ENCODE measurements around the gene RBKS. TPM values are rescaled to one million over a fixed set of nuclear protein-coding genes. Genes with fewer than 3 reads are reported as not detected.

The RBKS gene
- total RNA-seq, 1 experiment from 2014 or later = 9.2 TPM

DNA sequence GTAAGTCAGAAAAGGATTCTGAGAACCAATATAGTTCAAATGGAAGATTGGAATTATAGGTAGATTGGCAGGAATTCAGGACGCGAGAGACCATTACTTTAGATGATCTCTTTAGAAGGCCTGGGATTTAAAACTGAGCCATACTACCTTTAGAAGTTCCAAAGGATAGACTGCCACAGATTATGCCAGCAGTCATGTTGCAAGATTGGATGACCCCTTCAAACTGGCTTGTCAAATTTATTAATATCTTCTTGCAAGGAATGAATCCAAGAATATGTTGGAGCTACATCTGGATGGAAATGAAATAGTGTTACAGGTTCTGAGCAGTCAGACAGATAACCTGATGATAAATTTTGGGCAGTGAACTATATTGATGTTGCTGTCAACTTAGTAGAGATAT is 22.3 kb upstream of the RBKS start:
- Mint-ChIP-seq H3K27ac (ENCODE audit: low read depth, unreplicated experiment) (no peak overlapping the region), H3K9me3 (ENCODE audit: unreplicated experiment) (no peaks in the 10 kb centered on the region), H3K4me3 (ENCODE audit: unreplicated experiment) (no peak overlapping the region), H3K27me3 (ENCODE audit: insufficient read depth, unreplicated experiment) (no peaks in the 10 kb centered on the region), H3K36me3 (ENCODE audit: insufficient read depth, unreplicated experiment) (peaks cover 10% of the 10 kb centered on the region), H3K4me1 (ENCODE audit: insufficient read depth, unreplicated experiment) (peaks cover 6% of the 10 kb centered on the region)
- TF ChIP-seq, protein P1, sequence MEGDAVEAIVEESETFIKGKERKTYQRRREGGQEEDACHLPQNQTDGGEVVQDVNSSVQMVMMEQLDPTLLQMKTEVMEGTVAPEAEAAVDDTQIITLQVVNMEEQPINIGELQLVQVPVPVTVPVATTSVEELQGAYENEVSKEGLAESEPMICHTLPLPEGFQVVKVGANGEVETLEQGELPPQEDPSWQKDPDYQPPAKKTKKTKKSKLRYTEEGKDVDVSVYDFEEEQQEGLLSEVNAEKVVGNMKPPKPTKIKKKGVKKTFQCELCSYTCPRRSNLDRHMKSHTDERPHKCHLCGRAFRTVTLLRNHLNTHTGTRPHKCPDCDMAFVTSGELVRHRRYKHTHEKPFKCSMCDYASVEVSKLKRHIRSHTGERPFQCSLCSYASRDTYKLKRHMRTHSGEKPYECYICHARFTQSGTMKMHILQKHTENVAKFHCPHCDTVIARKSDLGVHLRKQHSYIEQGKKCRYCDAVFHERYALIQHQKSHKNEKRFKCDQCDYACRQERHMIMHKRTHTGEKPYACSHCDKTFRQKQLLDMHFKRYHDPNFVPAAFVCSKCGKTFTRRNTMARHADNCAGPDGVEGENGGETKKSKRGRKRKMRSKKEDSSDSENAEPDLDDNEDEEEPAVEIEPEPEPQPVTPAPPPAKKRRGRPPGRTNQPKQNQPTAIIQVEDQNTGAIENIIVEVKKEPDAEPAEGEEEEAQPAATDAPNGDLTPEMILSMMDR (IDR thresholded peaks at IDR 0.05; ENCODE audit: unreplicated experiment) = no peak
- ChIA-PET POLR2A (no interaction called here), CTCF (interaction anchor here (0.6 to 1.0 kb wide), 2 partner anchors 12 to 31 kb away, joined by 3 to 4 read pairs; no protein-coding TSS in a partner anchor)
- no peak for DNase-seq (ENCODE audit: unreplicated experiment)
- BruUV-seq (replicated peaks) = no TSS peak
- intact Hi-C loops (cut with micrococcal nuclease) = no loop called here

GRCh38 chr2:27911458-27912210 is 21.4 kb upstream of the RBKS start:
- BruUV-seq (replicated peaks) = no TSS peak
- Mint-ChIP-seq H3K27me3 (ENCODE audit: insufficient read depth, unreplicated experiment) (no peaks in the 10 kb centered on the region), H3K4me1 (ENCODE audit: insufficient read depth, unreplicated experiment) (peaks cover 9% of the 10 kb centered on the region), H3K27ac (ENCODE audit: low read depth, unreplicated experiment) (no peak overlapping the region), H3K4me3 (ENCODE audit: unreplicated experiment) (no peak overlapping the region), H3K36me3 (ENCODE audit: insufficient read depth, unreplicated experiment) (peaks cover 17% of the 10 kb centered on the region), H3K9me3 (ENCODE audit: unreplicated experiment) (no peaks in the 10 kb centered on the region)
- intact Hi-C loops (cut with micrococcal nuclease) = no loop called here
- DNase-seq (ENCODE audit: unreplicated experiment) = no peak
- POLR2A ChIA-PET = no interaction called here
- TF ChIP-seq, protein P1 (IDR thresholded peaks at IDR 0.05; ENCODE audit: unreplicated experiment) = no peak
- CTCF ChIA-PET = no interaction called here

DNA sequence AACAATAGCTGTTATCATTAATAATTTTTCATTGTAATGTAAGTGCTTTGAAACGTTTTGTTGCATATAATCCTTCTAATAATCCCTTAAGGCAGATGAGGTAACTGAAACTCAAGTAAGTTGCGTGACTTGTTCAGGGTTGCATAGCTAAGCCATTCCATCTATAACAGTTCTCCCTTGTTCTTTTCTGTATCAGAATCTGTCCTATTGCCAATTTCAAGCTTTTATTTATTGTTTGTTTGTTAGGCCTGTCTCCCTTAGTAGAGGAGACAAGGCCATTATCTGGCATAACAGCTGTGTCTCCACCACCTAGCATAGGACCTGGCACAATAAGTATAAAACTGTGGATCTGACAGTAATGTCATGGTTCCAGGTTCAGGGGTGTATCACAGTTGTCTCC is 19.7 kb upstream of the RBKS start:
- H3K27me3 Mint-ChIP-seq (ENCODE audit: insufficient read depth, unreplicated experiment) = no peaks in the 10 kb centered on the region
- peaks cover 13% of the 10 kb centered on the region for H3K4me1 Mint-ChIP-seq (ENCODE audit: insufficient read depth, unreplicated experiment)
- H3K9me3 Mint-ChIP-seq (ENCODE audit: unreplicated experiment) = no peaks in the 10 kb centered on the region
- peaks cover 17% of the 10 kb centered on the region for H3K36me3 Mint-ChIP-seq (ENCODE audit: insufficient read depth, unreplicated experiment)
- TF ChIP-seq, protein P1 (IDR thresholded peaks at IDR 0.05; ENCODE audit: unreplicated experiment) = no peak
- no peak overlapping the region for H3K27ac Mint-ChIP-seq (ENCODE audit: low read depth, unreplicated experiment)
- ChIA-PET POLR2A (interaction anchor here (0.7 to 0.8 kb wide), 2 partner anchors 498 to 658 kb away, joined by 3 read pairs; no protein-coding TSS in a partner anchor), CTCF (no interaction called here)
- DNase-seq (ENCODE audit: unreplicated experiment) = no peak
- intact Hi-C loops (cut with micrococcal nuclease) = no loop called here
- BruUV-seq (replicated peaks) = no TSS peak
- no peak overlapping the region for H3K4me3 Mint-ChIP-seq (ENCODE audit: unreplicated experiment)

DNA sequence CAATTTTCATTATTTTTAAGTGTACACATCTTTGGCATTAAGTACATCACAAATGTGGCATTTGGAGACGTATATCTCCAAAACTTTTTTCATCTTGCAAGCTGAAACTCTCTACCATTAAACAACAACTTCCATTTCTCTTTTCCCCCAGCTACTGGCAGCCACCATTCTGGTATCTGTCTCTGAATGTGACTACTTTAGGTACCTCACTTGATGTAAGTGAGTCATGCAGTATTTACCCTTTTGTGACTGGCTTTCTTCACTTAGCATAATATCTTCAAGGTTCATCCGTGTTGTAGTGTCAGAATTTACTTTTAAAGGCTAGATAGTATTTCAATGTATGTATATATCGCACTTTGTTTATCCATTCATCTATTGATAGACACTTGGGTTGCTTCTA is 17.4 kb upstream of the RBKS start:
- BruUV-seq (replicated peaks) = no TSS peak

More for the DNA sequence above, 17.4 kb upstream of the RBKS start:
- Mint-ChIP-seq H3K4me1 (ENCODE audit: insufficient read depth, unreplicated experiment) (peaks cover 36% of the 10 kb centered on the region), H3K27me3 (ENCODE audit: insufficient read depth, unreplicated experiment) (no peaks in the 10 kb centered on the region), H3K9me3 (ENCODE audit: unreplicated experiment) (no peaks in the 10 kb centered on the region), H3K36me3 (ENCODE audit: insufficient read depth, unreplicated experiment) (peaks cover 20% of the 10 kb centered on the region), H3K27ac (ENCODE audit: low read depth, unreplicated experiment) (no peak overlapping the region), H3K4me3 (ENCODE audit: unreplicated experiment) (no peak overlapping the region)
- intact Hi-C loops (cut with micrococcal nuclease) = no loop called here
- ChIA-PET POLR2A (no interaction called here), CTCF (no interaction called here)
- TF ChIP-seq, protein P1 (IDR thresholded peaks at IDR 0.05; ENCODE audit: unreplicated experiment) = no peak
- DNase-seq (ENCODE audit: unreplicated experiment) = no peak

All from MCF 10A (cell line).